Fibroblast of lung (primary cell): ENCODE data around the gene MEF2D. TPM values are rescaled to one million over a fixed set of nuclear protein-coding genes. Genes with fewer than 3 reads are reported as not detected.

Experiments used
- DNase-seq, 2 donors: peaks; one replicate each; pipeline versions ENCODE4 v3.0.0 to v3.0.0-alpha.2; 2010; ENCODE audit warnings: low read depth in 2 of 2
- H2AFZ ChIP-seq: 2 replicates; pipeline ENCODE4 v1.5.1; 2012; ENCODE audit warnings: low read length, control low read depth, inconsistent platforms
- H3K27ac ChIP-seq: 2 replicates; pipeline ENCODE4 v1.5.1; 2011; ENCODE audit warnings: low read length, control low read depth; ENCODE audit not compliant: insufficient read depth
- H3K27me3 ChIP-seq: 2 replicates; pipeline ENCODE4 v1.5.1; 2011; ENCODE audit warnings: mild to moderate bottlenecking, low read length; ENCODE audit not compliant: control insufficient read depth, insufficient read depth
- H3K36me3 ChIP-seq: 2 replicates; pipeline ENCODE4 v1.5.1; 2011; ENCODE audit warnings: low read length; ENCODE audit not compliant: control insufficient read depth, insufficient read depth
- H3K4me1 ChIP-seq: 2 replicates; pipeline ENCODE4 v1.5.1; 2011; ENCODE audit warnings: low read length; ENCODE audit not compliant: control insufficient read depth, insufficient read depth; ENCODE audit errors: extremely low read depth
- H3K4me2 ChIP-seq: 2 replicates; pipeline ENCODE4 v1.5.1; 2011; ENCODE audit warnings: low read length, control low read depth; ENCODE audit not compliant: insufficient read depth; ENCODE audit errors: extremely low read depth
- H3K4me3 ChIP-seq, 4 experiments: fragments of 200-600 bp in 1 of 4; sonication (generic) in 1 of 4; replicated peaks in 1 of 4; 2 replicates each; pipeline ENCODE4 v1.5.1; 2011 to 2016; ENCODE audit warnings: low read length in 4 of 4, low read depth in 3 of 4, mild to moderate bottlenecking in 3 of 4, control low read depth in 2 of 4, inconsistent platforms in 1 of 4, mixed read lengths in 1 of 4; ENCODE audit not compliant: insufficient read depth in 1 of 4; ENCODE audit errors: control extremely low read depth in 1 of 4
- H3K79me2 ChIP-seq: 2 replicates; pipeline ENCODE4 v1.5.1; 2012; ENCODE audit warnings: mild to moderate bottlenecking, low read length, inconsistent platforms; ENCODE audit not compliant: control insufficient read depth, insufficient read depth
- H3K9ac ChIP-seq: 2 replicates; pipeline ENCODE4 v1.5.1; 2011; ENCODE audit warnings: mild to moderate bottlenecking, low read length, control low read depth; ENCODE audit not compliant: insufficient read depth
- H3K9me3 ChIP-seq: 2 replicates; pipeline ENCODE4 v1.5.1; 2012; ENCODE audit warnings: low read depth, low read length; ENCODE audit not compliant: control insufficient read depth, insufficient read depth
- H4K20me1 ChIP-seq: 2 replicates; pipeline ENCODE4 v1.5.1; 2011; ENCODE audit warnings: low read length; ENCODE audit not compliant: control insufficient read depth, insufficient read depth; ENCODE audit errors: extremely low read depth
- CTCF ChIP-seq, 2 donors: IDR thresholded peaks in 1 of 2; conservative IDR thresholded peaks in 1 of 2; 1 replicate in 1 of 2; 2 replicates in 1 of 2; pipeline ENCODE4 v1.5.1; 2011 to 2012; ENCODE audit warnings: low read length in 2 of 2, control low read depth in 1 of 2, inconsistent platforms in 1 of 2, low read depth in 1 of 2, mild to moderate bottlenecking in 1 of 2
- EZH2 ChIP-seq: IDR thresholded peaks from 2 replicates; pipeline ENCODE4 v1.5.1; 2012; ENCODE audit warnings: low read length, control low read depth, mild to moderate bottlenecking; ENCODE audit errors: missing control alignments
- polyA plus RNA-seq, 2 donors: library from polyadenylated mRNA; depleted of rRNA in 1 of 2; stranded (reverse) in 1 of 2; unstranded in 1 of 2; fragments of >200 nt; gene quantifications; 2 replicates each; pipeline ENCODE4 v1.2.1, GENCODE V29; 2011 to 2012; ENCODE audit warnings: missing spikeins in 1 of 2
- total RNA-seq: library from RNA; depleted of rRNA; stranded (reverse); fragments of >200 nt; gene quantifications from 2 replicates; pipeline ENCODE4 v1.2.1, GENCODE V29; 2014

The MEF2D gene
- total and polyA plus RNA-seq, 2 donors (not counting 1 experiment from before 2014, with no cell fraction given), result 9.9 to 12.7 TPM

- Histone ChIP-seq H3K27me3 (peaks cover 87% of the 10 kb centered on the region), H2AFZ (no peak overlapping the region), H3K4me3 (no peak overlapping the region), H4K20me1 (no peaks in the 10 kb centered on the region), H3K9me3 (no peaks in the 10 kb centered on the region), H3K9ac (no peak overlapping the region), H3K4me1 (no peaks in the 10 kb centered on the region), H3K27ac (no peak overlapping the region), H3K36me3 (no peaks in the 10 kb centered on the region), H3K79me2 (no peaks in the 10 kb centered on the region), H3K4me2 (no peak overlapping the region)
- DNase-seq, result peak in 1 of 2 donors; percentile 37
- no peak for TF ChIP-seq CTCF (conservative IDR thresholded peaks at IDR 0.05 in 1 of 2, IDR thresholded peaks at IDR 0.05 in 1 of 2; ENCODE audit: low read depth in 1 of 2, low read length in 2 of 2)
- TF ChIP-seq EZH2, result no peak
These were observed 62.1 kb downstream of the MEF2D start for GRCh38 chr1:156438278-156438987.

DNA sequence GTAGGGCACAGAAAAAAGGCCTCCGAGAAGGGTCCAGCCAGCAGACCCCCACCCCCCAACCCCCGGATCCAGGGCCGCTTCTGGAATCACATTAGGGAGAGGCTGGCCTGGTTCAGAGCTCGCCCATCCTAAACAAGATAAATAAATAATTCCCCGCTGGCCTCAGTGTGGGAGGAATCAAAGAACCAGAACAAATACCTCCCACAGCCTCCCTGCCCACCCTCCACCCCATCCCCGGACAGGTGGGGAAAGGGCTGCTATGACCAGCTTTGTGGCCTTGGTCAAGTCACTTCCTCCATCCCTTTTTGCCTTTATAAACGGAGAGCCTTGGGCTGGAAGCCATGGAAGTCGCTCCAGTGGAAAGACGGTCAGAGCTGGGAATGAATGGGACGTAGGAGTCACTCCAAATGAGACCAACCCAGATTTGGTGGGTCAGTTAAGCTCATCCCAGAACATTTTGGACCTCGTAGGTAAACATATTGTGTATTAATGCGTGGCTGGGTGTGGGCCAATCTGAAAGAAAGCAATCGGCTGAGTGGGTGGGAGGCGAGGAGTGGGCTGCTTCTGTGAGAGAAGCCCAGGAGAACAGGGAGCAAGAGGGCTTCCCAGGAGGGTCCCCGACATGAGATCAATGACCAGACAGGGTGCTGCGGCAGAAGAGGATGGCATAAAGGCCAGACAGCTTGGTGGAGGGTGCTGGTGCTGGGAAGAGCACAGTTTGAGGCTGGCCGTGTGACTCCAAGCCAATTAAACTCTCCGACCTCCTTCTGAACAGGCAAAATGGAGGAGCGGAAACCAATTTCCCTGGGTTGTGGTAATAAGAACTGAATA, 63.3 kb downstream of the MEF2D start:
- Histone ChIP-seq H3K27ac (no peak overlapping the region), H4K20me1 (no peaks in the 10 kb centered on the region), H3K4me3 (no peak overlapping the region), H3K9me3 (no peaks in the 10 kb centered on the region), H3K4me1 (no peaks in the 10 kb centered on the region), H3K9ac (no peak overlapping the region), H2AFZ (no peak overlapping the region), H3K4me2 (no peak overlapping the region), H3K27me3 (peaks cover 95% of the 10 kb centered on the region), H3K36me3 (no peaks in the 10 kb centered on the region), H3K79me2 (no peaks in the 10 kb centered on the region)
- DNase-seq, result no peak
- TF ChIP-seq EZH2 (peak; percentile 22), CTCF (conservative IDR thresholded peaks at IDR 0.05 in 1 of 2, IDR thresholded peaks at IDR 0.05 in 1 of 2; ENCODE audit: low read depth in 1 of 2, low read length in 2 of 2) (no peak)
